Ishikawa (cell line): ENCODE measurements around the gene ETFBKMT.

ENCODE experiments used
- CEBPB ChIP-seq: IDR thresholded peaks from 2 replicates; pipeline ENCODE4 v1.6.1; 2012
- CREB1 ChIP-seq: IDR thresholded peaks from 2 replicates; pipeline ENCODE4 v1.6.1; 2012; ENCODE audit warnings: low read depth
- EGR1 ChIP-seq: IDR thresholded peaks from 2 replicates; pipeline ENCODE4 v1.6.1; 2012
- EP300 ChIP-seq: IDR thresholded peaks from 2 replicates; pipeline ENCODE4 v1.6.1; 2012; ENCODE audit warnings: borderline replicate concordance
- FOXM1 ChIP-seq: IDR thresholded peaks from 2 replicates; pipeline ENCODE4 v1.6.1; 2012; ENCODE audit warnings: low read depth, borderline replicate concordance
- MAX ChIP-seq: IDR thresholded peaks from 2 replicates; pipeline ENCODE4 v1.6.1; 2012
- NFIC ChIP-seq: IDR thresholded peaks from 2 replicates; pipeline ENCODE4 v1.6.1; 2012
- RAD21 ChIP-seq: IDR thresholded peaks from 2 replicates; pipeline ENCODE4 v1.6.1; 2012; ENCODE audit warnings: low read depth
- REST ChIP-seq: IDR thresholded peaks from 2 replicates; pipeline ENCODE4 v1.6.1; 2012; ENCODE audit warnings: low read depth, mild to moderate bottlenecking
- TAF1 ChIP-seq: IDR thresholded peaks from 2 replicates; pipeline ENCODE4 v1.6.1; 2012; ENCODE audit warnings: low read depth, mild to moderate bottlenecking
- TCF12 ChIP-seq: IDR thresholded peaks from 2 replicates; pipeline ENCODE4 v1.6.1; 2012; ENCODE audit warnings: low read depth
- TEAD4 ChIP-seq: IDR thresholded peaks from 2 replicates; pipeline ENCODE4 v1.6.1; 2012
- YY1 ChIP-seq: IDR thresholded peaks from 2 replicates; pipeline ENCODE4 v1.6.1; 2012; ENCODE audit warnings: low read depth
- ZBTB7A ChIP-seq: IDR thresholded peaks from 2 replicates; pipeline ENCODE4 v1.6.1; 2012; ENCODE audit warnings: low read depth

- no peak for TF ChIP-seq TEAD4
- TF ChIP-seq TAF1 = no peak
- no peak for TF ChIP-seq EP300
- TF ChIP-seq NFIC = no peak
- no peak for TF ChIP-seq ZBTB7A
- TF ChIP-seq CREB1 = no peak
- no peak for TF ChIP-seq REST
- no peak for TF ChIP-seq TCF12
- TF ChIP-seq MAX = no peak
- no peak for TF ChIP-seq FOXM1
- TF ChIP-seq EGR1 = no peak
- TF ChIP-seq CEBPB = no peak
- no peak for TF ChIP-seq YY1
- no peak for TF ChIP-seq RAD21
Observed at GRCh38 chr12:31631809-31632208, 27.7 kb upstream of the ETFBKMT start.
